Measurements from ENCODE around the gene LY86.

LY86 gene

GRCh38 chr6:6695625-6696276 lies 107.2 kb downstream of the LY86 start:
- intact Hi-C loops (cut with DNase I; ENCODE audit: low total_unique reads), result no loop called here
- H3K27ac ChIP-seq, result no peak overlapping the region
- DNase-seq, result no peak
- no peak for TF ChIP-seq CTCF (IDR thresholded peaks at IDR 0.05)
- no peaks in the 10 kb centered on the region for H3K9me3 ChIP-seq
- no peaks in the 10 kb centered on the region for H3K36me3 ChIP-seq
- H3K27me3 ChIP-seq, result peaks cover 0 to 15% of the 10 kb centered on the region in 2 donors
- H3K4me3 ChIP-seq, result no peak overlapping the region
- peaks cover 0 to 32% (median 11%) of the 10 kb centered on the region in 4 donors for H3K4me1 ChIP-seq

DNA sequence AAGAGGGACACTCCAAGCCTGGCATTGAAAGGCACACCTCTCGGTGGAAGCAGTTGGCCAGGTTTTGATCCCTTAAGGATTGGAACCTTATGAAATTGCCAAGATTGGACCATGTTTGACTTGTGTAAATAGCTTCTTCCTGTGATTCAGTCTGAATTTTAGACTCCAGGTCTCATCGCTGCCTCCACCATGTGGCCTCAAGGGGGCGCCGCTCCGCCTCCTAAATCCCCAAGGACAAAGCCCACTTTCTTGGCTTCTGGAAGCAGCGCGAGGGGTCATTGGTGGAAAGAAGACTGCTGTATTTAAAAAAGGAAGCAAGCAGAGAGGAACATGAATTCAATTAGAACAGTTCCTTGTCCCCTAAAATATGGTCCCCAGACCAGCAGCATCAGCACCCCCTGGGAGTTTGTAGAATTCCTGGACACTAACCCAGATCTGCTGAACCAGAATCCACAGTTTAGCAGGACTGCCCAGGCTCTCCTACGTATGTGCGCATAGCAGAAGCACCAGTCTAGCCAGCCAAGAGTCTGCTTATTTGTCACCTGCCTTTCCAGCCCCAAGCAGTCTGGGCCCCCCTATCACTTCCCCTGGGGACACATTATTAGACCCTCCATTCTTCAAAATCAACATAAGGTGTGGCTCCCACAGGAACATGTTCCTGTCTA lies 108.5 kb downstream of the LY86 start:
- intact Hi-C loops (cut with DNase I; ENCODE audit: low total_unique reads), result no loop called here
- no peaks in the 10 kb centered on the region for H3K36me3 ChIP-seq
- no peaks in the 10 kb centered on the region for H3K9me3 ChIP-seq
- DNase-seq, result peak in 1 of 2 donors; percentile 32
- H3K27me3 ChIP-seq, result peaks cover 0 to 11% of the 10 kb centered on the region in 2 donors
- no peak overlapping the region for H3K4me3 ChIP-seq
- no peak overlapping the region for H3K27ac ChIP-seq
- peaks cover 0 to 33% (median 11%) of the 10 kb centered on the region in 4 donors for H3K4me1 ChIP-seq
- TF ChIP-seq CTCF (IDR thresholded peaks at IDR 0.05), result peak in 1 of 2 experiments; percentile 24

DNA sequence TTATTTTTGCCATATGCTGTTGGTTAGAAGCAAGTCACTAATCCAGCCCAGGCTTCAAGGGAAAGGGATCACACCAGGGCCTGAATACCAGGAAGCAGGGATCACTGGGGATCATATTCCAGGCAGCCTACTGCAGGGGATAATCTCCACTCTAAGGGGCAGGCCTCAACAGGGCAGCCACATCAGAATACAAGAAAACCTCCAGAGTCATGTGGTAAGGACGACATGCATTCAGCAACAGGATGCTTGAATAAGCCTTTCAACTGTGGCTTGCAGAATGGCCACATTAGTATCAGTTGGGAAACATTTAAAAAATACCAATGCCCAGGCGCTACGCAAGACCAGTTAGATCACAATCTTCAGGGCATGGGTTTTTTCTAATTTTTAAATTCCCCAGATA lies 109.1 kb downstream of the LY86 start:
- Histone ChIP-seq H3K36me3 (no peaks in the 10 kb centered on the region), H3K27me3 (peaks cover 0 to 11% of the 10 kb centered on the region in 2 donors), H3K9me3 (no peaks in the 10 kb centered on the region), H3K27ac (no peak overlapping the region), H3K4me1 (peaks cover 0 to 33% (median 11%) of the 10 kb centered on the region in 4 donors), H3K4me3 (no peak overlapping the region)
- TF ChIP-seq CTCF (IDR thresholded peaks at IDR 0.05), result no peak
- intact Hi-C loops (cut with DNase I; ENCODE audit: low total_unique reads), result no loop called here
- no peak for DNase-seq

GRCh38 chr6:6699741-6700367 lies 111.3 kb downstream of the LY86 start:
- TF ChIP-seq CTCF (IDR thresholded peaks at IDR 0.05), result no peak
- intact Hi-C loops (cut with DNase I; ENCODE audit: low total_unique reads), result no loop called here
- no peaks in the 10 kb centered on the region for H3K27me3 ChIP-seq
- no peak overlapping the region for H3K4me3 ChIP-seq
- H3K4me1 ChIP-seq, result peaks cover 0 to 31% (median 11%) of the 10 kb centered on the region in 4 donors
- peak; percentile 71 to 80 for DNase-seq
- H3K27ac ChIP-seq, result no peak overlapping the region
- H3K36me3 ChIP-seq, result no peaks in the 10 kb centered on the region
- no peaks in the 10 kb centered on the region for H3K9me3 ChIP-seq

DNA sequence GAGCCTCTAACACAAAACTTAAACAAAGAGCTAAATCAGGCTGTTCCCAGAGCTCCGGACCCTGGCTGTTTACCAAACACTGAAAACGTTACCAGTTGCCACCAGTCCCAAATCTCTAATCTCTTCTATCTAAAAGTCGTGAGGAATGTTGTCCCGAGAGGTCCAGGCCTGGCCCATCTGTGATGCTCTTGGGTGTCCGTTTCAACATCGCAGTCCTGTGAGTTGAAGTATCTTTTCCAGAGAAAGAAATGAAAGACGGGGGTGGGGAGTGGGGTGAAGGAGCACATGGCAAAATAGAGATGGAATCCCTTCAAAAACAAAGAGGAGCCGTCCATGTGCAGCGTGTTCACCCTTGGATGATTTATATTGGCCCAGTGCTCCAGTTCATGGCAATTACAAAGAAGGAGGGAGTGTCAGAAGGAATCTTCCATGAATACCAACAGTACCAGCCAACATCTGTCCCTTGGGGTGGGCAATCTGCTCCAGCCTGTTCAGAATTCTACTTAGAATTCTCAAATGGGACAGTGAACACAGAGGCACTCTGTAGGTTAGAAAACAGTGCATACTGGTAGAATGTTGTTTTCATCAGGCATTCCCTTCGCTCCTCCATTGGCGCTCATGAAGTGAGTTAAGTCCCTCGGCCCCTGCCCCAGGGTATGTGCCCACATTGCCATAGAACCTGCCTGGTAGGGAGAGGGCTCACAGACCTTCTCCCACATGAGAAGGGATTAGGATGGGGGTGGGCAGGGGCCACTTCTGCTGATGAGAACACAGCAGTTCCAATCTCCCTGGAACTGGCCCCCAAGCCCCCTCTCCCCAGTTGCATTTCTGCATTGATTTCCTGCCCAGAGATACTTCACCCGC lies 112.1 kb downstream of the LY86 start:
- no peaks in the 10 kb centered on the region for H3K9me3 ChIP-seq
- intact Hi-C loops (cut with DNase I; ENCODE audit: low total_unique reads), result no loop called here
- H3K27me3 ChIP-seq, result no peaks in the 10 kb centered on the region
- H3K4me3 ChIP-seq, result no peak overlapping the region
- H3K27ac ChIP-seq, result no peak overlapping the region
- no peaks in the 10 kb centered on the region for H3K36me3 ChIP-seq
- peaks cover 0 to 23% (median 11%) of the 10 kb centered on the region in 4 donors for H3K4me1 ChIP-seq
- no peak for TF ChIP-seq CTCF (IDR thresholded peaks at IDR 0.05)
- no peak for DNase-seq
